ENCODE data around the gene MCF2L2. TPM values are rescaled to one million over a fixed set of nuclear protein-coding genes. Genes with fewer than 3 reads are reported as not detected.

The MCF2L2 gene
- total and polyA plus RNA-seq, 2 donors (not counting 3 experiments of a cell fraction or from before 2014, with no cell fraction given) = 0.15 to 1.1 TPM

- Histone ChIP-seq H3K9me3 (replicated peaks; ENCODE audit: control insufficient read depth, insufficient read depth, low read length) (no peaks in the 10 kb centered on the region), H3K9ac (replicated peaks; ENCODE audit: extremely low read depth, insufficient read depth, low read length) (no peak overlapping the region), H3K9me1 (replicated peaks; ENCODE audit: control insufficient read depth, extremely low read depth, insufficient read depth, low read length) (no peaks in the 10 kb centered on the region), H3K27ac (ENCODE audit: insufficient read depth, low read depth, low read length) (no peak overlapping the region), H4K20me1 (replicated peaks; ENCODE audit: control insufficient read depth, extremely low read depth, insufficient read depth, low read length) (no peaks in the 10 kb centered on the region), H3K4me1 (ENCODE audit: control insufficient read depth, extremely low read depth, insufficient read depth, low read length) (peaks cover 18% of the 10 kb centered on the region), H3K4me2 (ENCODE audit: insufficient read depth, low read length) (no peak overlapping the region), H3K79me2 (ENCODE audit: control insufficient read depth, insufficient read depth, low read length) (no peaks in the 10 kb centered on the region), H3K36me3 (ENCODE audit: control insufficient read depth in 2 of 2, extremely low read depth in 1 of 2, insufficient read depth in 2 of 2, low read length in 2 of 2) (no peaks in the 10 kb centered on the region), H3K4me3 (replicated peaks in 1 of 3; ENCODE audit: insufficient read depth in 1 of 3, low read depth in 1 of 3, low read length in 3 of 3) (no peak overlapping the region), H2AFZ (ENCODE audit: low read depth, low read length) (no peak overlapping the region), H3K27me3 (ENCODE audit: control insufficient read depth in 2 of 2, insufficient read depth in 2 of 2, low read length in 2 of 2) (no peaks in the 10 kb centered on the region)
- intact Hi-C loops (cut with micrococcal nuclease) = loop anchor here (5.0 kb wide), 1 partner anchor 41 kb away; no protein-coding TSS in a partner anchor
- DNase-seq (ENCODE audit: low read depth, low spot score) (no peak), FAIRE-seq (peak; percentile 18)
- dilution Hi-C loops (cut with MboI; ENCODE audit: extremely low pct_ligation_motif_present, low sequenced_read_pairs) = no loop called here
- ChIA-PET CTCF (no interaction called here), POLR2A (no interaction called here)
- TF ChIP-seq EZH2 (IDR thresholded peaks at IDR 0.05; ENCODE audit: borderline replicate concordance, low read depth, low read length, severe bottlenecking) (no peak), POLR2AphosphoS5 (IDR thresholded peaks at IDR 0.05; ENCODE audit: insufficient read depth, low read depth, low read length) (no peak), FOS (IDR thresholded peaks at IDR 0.05; ENCODE audit: borderline replicate concordance, insufficient read depth, low read length) (no peak), MYC (IDR thresholded peaks at IDR 0.05; ENCODE audit: low read depth, low read length) (no peak), JUN (IDR thresholded peaks at IDR 0.05; ENCODE audit: borderline replicate concordance, insufficient read depth, insufficient read length, low read depth) (no peak), POLR2A (IDR thresholded peaks at IDR 0.05; ENCODE audit: low read depth, low read length) (no peak), GATA2 (IDR thresholded peaks at IDR 0.05; ENCODE audit: insufficient read depth, insufficient read length, low read depth, low read length) (no peak)
- TF ChIP-seq, protein P1, sequence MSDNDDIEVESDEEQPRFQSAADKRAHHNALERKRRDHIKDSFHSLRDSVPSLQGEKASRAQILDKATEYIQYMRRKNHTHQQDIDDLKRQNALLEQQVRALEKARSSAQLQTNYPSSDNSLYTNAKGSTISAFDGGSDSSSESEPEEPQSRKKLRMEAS (IDR thresholded peaks at IDR 0.05; ENCODE audit: insufficient read depth, insufficient read length) = no peak
- TF ChIP-seq, protein P2, sequence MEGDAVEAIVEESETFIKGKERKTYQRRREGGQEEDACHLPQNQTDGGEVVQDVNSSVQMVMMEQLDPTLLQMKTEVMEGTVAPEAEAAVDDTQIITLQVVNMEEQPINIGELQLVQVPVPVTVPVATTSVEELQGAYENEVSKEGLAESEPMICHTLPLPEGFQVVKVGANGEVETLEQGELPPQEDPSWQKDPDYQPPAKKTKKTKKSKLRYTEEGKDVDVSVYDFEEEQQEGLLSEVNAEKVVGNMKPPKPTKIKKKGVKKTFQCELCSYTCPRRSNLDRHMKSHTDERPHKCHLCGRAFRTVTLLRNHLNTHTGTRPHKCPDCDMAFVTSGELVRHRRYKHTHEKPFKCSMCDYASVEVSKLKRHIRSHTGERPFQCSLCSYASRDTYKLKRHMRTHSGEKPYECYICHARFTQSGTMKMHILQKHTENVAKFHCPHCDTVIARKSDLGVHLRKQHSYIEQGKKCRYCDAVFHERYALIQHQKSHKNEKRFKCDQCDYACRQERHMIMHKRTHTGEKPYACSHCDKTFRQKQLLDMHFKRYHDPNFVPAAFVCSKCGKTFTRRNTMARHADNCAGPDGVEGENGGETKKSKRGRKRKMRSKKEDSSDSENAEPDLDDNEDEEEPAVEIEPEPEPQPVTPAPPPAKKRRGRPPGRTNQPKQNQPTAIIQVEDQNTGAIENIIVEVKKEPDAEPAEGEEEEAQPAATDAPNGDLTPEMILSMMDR (IDR thresholded peaks at IDR 0.05; ENCODE audit: extremely low read depth in 1 of 2, insufficient read depth in 1 of 2, low read depth in 1 of 2, low read length in 2 of 2) = no peak
- BruUV-seq (replicated peaks) = no TSS peak
These were observed 264.9 kb downstream of the MCF2L2 start for GRCh38 chr3:183163563-183163962.
